ENCODE data around the gene KCTD10. TPM values are rescaled to one million over a fixed set of nuclear protein-coding genes. Genes with fewer than 3 reads are reported as not detected.

The KCTD10 gene
- total RNA-seq, 1 experiment from 2014 or later = 56.7 TPM

DNA sequence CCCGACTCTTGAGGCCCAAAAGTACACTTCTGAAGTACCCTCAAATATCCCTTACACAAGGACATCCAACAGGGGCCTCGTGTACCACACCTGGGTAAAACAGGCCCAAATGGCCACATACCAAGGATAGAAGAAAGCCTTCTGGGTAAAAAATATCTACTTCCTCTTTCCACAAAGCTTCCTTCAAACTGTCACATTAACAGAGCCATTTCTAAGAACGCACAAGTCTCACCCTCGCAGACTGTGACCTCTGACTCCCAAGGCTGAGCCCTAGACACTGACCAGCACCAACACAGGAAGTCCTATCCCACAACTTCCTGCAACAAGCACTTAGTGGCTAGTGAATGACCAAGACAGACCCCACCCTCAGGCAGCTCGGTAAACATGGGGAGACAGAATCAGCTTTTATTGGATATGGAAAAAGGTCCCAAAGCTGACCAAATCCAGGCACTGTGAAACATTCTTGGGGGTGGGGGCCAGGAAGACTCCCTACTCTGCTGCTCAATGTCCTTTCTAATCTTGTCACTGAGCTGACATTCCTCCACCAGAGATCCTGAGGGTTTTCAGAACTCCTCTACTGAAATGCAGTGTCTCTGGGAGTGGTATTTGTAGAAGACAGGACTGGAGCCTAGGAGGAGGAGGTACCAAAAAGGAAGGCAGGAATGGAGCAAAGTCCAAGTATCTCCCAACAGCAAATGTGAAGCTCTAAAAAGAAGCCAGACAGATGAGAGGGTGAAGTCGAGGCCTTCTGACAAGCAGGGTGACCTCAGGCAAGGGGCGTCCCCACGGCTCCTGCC, 15.9 kb downstream of the KCTD10 start:
- DNase-seq = peak; percentile 39
- Mint-ChIP-seq H3K9me3 (ENCODE audit: low read depth, unreplicated experiment) (no peaks in the 10 kb centered on the region), H3K4me3 (ENCODE audit: low read depth, unreplicated experiment) (peak overlapping the region; percentile 10), H3K4me1 (ENCODE audit: low read depth, unreplicated experiment) (peaks cover 47% of the 10 kb centered on the region), H3K27ac (ENCODE audit: unreplicated experiment) (peak overlapping the region; percentile 87), H3K27me3 (ENCODE audit: unreplicated experiment) (no peaks in the 10 kb centered on the region), H3K36me3 (ENCODE audit: insufficient read depth, unreplicated experiment) (peaks cover 51% of the 10 kb centered on the region)
- BruUV-seq (replicated peaks) = no TSS peak
- no peak for TF ChIP-seq CTCF (IDR thresholded peaks at IDR 0.05; ENCODE audit: unreplicated experiment)
- CTCF ChIA-PET = interaction anchor here (0.6 to 1.0 kb wide), 4 partner anchors 9 to 769 kb away, joined by 3 to 4 read pairs (median 4); no protein-coding TSS in a partner anchor
- intact Hi-C loops (cut with micrococcal nuclease; ENCODE audit: unreplicated experiment) = no loop called here

GRCh38 chr12:109460538-109460937, 16.6 kb downstream of the KCTD10 start:
- CTCF ChIA-PET = interaction anchor here (1.0 kb wide), 1 partner anchor 28 kb away, joined by 4 read pairs; no protein-coding TSS in a partner anchor
- Mint-ChIP-seq H3K4me1 (ENCODE audit: low read depth, unreplicated experiment) (peaks cover 46% of the 10 kb centered on the region), H3K4me3 (ENCODE audit: low read depth, unreplicated experiment) (no peak overlapping the region), H3K27me3 (ENCODE audit: unreplicated experiment) (no peaks in the 10 kb centered on the region), H3K27ac (ENCODE audit: unreplicated experiment) (no peak overlapping the region), H3K36me3 (ENCODE audit: insufficient read depth, unreplicated experiment) (peaks cover 58% of the 10 kb centered on the region), H3K9me3 (ENCODE audit: low read depth, unreplicated experiment) (no peaks in the 10 kb centered on the region)
- no TSS peak for BruUV-seq (replicated peaks)
- DNase-seq = no peak
- intact Hi-C loops (cut with micrococcal nuclease; ENCODE audit: unreplicated experiment) = no loop called here
- no peak for TF ChIP-seq CTCF (IDR thresholded peaks at IDR 0.05; ENCODE audit: unreplicated experiment)

DNA sequence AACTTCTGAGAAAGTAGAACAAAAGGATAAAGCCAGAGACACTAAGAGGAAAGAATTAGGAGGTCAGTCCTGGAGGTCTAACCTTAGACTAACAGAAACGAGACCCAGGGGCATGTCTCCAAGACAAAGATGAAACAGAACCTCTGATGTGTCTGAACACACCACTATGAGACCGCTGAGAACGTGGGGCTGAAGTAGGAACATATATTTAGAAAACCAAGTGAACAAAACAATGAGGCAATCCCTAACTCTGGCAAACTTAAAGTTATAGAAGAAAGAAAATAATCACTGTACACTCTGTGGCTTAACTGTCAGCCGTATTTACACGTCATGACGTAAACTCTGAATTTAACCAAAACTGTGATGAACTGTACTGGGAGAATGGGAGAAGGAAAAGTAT, 17.9 kb downstream of the KCTD10 start:
- Mint-ChIP-seq H3K27me3 (ENCODE audit: unreplicated experiment) (no peaks in the 10 kb centered on the region), H3K4me1 (ENCODE audit: low read depth, unreplicated experiment) (peaks cover 36% of the 10 kb centered on the region), H3K36me3 (ENCODE audit: insufficient read depth, unreplicated experiment) (peaks cover 62% of the 10 kb centered on the region), H3K27ac (ENCODE audit: unreplicated experiment) (peak overlapping the region; percentile 28), H3K9me3 (ENCODE audit: low read depth, unreplicated experiment) (no peaks in the 10 kb centered on the region), H3K4me3 (ENCODE audit: low read depth, unreplicated experiment) (no peak overlapping the region)
- TF ChIP-seq CTCF (IDR thresholded peaks at IDR 0.05; ENCODE audit: unreplicated experiment) = no peak
- DNase-seq = no peak
- CTCF ChIA-PET = no interaction called here
- intact Hi-C loops (cut with micrococcal nuclease; ENCODE audit: unreplicated experiment) = no loop called here
- BruUV-seq (replicated peaks) = no TSS peak

- peaks cover 31% of the 10 kb centered on the region for H3K4me1 Mint-ChIP-seq (ENCODE audit: low read depth, unreplicated experiment)
- CTCF ChIA-PET = interaction anchor here (0.6 kb wide), 1 partner anchor 15 kb away, joined by 3 read pairs; no protein-coding TSS in a partner anchor
- H3K36me3 Mint-ChIP-seq (ENCODE audit: insufficient read depth, unreplicated experiment) = peaks cover 65% of the 10 kb centered on the region
Measured at GRCh38 chr12:109458771-109459208, 18.3 kb downstream of the KCTD10 start.

More at GRCh38 chr12:109458771-109459208, 18.3 kb downstream of the KCTD10 start:
- H3K27ac Mint-ChIP-seq (ENCODE audit: unreplicated experiment) = peak overlapping the region; percentile 28
- no peaks in the 10 kb centered on the region for H3K27me3 Mint-ChIP-seq (ENCODE audit: unreplicated experiment)
- no peak overlapping the region for H3K4me3 Mint-ChIP-seq (ENCODE audit: low read depth, unreplicated experiment)
- no peaks in the 10 kb centered on the region for H3K9me3 Mint-ChIP-seq (ENCODE audit: low read depth, unreplicated experiment)
- intact Hi-C loops (cut with micrococcal nuclease; ENCODE audit: unreplicated experiment) = no loop called here
- DNase-seq = no peak
- TF ChIP-seq CTCF (IDR thresholded peaks at IDR 0.05; ENCODE audit: unreplicated experiment) = no peak
- no TSS peak for BruUV-seq (replicated peaks)
